Neural cell (in vitro differentiated cells): ENCODE results near the gene TP53INP2.

ENCODE experiments used
- EP300 ChIP-seq: fragments of 450-650 bp; conservative IDR thresholded peaks from 2 replicates; pipeline ENCODE4 v1.6.1; 2014; ENCODE audit warnings: antibody characterized with exemption, mild to moderate bottlenecking, moderate library complexity; ENCODE audit not compliant: poor library complexity, severe bottlenecking
- EZH2 ChIP-seq: fragments of 200-600, 300-800 bp; shearing (Covaris generic), sonication (generic); IDR thresholded peaks from 2 replicates; pipeline ENCODE4 v1.6.1; 2014; ENCODE audit warnings: antibody characterized with exemption, low read length, borderline replicate concordance, mild to moderate bottlenecking; ENCODE audit not compliant: insufficient read depth, poor library complexity, severe bottlenecking
- MXI1 ChIP-seq: fragments of 450-650 bp; conservative IDR thresholded peaks from 2 replicates; pipeline ENCODE4 v1.6.1; 2014; ENCODE audit warnings: antibody characterized with exemption, mild to moderate bottlenecking; ENCODE audit not compliant: poor library complexity, severe bottlenecking
- POLR2AphosphoS5 ChIP-seq: IDR thresholded peaks from 2 replicates; pipeline ENCODE4 v1.6.1; 2012
- RAD21 ChIP-seq: fragments of 450-650 bp; conservative IDR thresholded peaks from 2 replicates; pipeline ENCODE4 v1.6.1; 2014; ENCODE audit warnings: antibody characterized with exemption, mild to moderate bottlenecking, moderate library complexity
- SMC3 ChIP-seq: fragments of 450-650 bp; conservative IDR thresholded peaks from 2 replicates; pipeline ENCODE4 v1.6.1; 2014; ENCODE audit warnings: antibody characterized with exemption, mild to moderate bottlenecking, moderate library complexity; ENCODE audit not compliant: poor library complexity
- TAF1 ChIP-seq: IDR thresholded peaks from 2 replicates; pipeline ENCODE4 v1.6.1; 2012; ENCODE audit warnings: low read depth
- TF ChIP-seq, protein P1 (sequence below): fragments of 450-650 bp; IDR thresholded peaks from 2 replicates; pipeline ENCODE4 v1.5.1; 2014; ENCODE audit warnings: antibody characterized with exemption, mild to moderate bottlenecking, moderate library complexity; ENCODE audit not compliant: poor library complexity, severe bottlenecking
- TF ChIP-seq, protein P2 (sequence below): IDR thresholded peaks from 2 replicates; pipeline ENCODE4 v1.6.1; 2012; ENCODE audit warnings: borderline replicate concordance

DNA sequence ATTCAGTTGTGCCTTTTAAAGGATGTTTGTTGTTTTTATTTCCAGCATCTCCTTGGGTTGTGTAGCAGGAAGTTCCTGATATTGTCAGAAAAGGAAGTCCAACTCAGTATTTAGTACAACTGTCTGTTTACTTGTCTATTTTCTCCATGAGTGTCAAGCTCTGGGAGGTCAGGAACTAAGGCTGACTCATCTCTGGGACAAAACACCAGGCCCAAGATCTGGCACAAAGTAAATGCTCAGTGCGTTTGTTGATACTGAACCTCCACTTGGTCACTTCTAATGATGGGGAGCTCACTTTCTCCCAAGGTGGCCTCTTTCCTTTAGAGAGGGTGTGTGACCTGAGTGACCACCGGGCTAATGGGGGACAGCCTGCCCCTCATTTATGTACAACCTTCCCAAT is 14.7 kb upstream of the TP53INP2 start:
- TF ChIP-seq, protein P1, sequence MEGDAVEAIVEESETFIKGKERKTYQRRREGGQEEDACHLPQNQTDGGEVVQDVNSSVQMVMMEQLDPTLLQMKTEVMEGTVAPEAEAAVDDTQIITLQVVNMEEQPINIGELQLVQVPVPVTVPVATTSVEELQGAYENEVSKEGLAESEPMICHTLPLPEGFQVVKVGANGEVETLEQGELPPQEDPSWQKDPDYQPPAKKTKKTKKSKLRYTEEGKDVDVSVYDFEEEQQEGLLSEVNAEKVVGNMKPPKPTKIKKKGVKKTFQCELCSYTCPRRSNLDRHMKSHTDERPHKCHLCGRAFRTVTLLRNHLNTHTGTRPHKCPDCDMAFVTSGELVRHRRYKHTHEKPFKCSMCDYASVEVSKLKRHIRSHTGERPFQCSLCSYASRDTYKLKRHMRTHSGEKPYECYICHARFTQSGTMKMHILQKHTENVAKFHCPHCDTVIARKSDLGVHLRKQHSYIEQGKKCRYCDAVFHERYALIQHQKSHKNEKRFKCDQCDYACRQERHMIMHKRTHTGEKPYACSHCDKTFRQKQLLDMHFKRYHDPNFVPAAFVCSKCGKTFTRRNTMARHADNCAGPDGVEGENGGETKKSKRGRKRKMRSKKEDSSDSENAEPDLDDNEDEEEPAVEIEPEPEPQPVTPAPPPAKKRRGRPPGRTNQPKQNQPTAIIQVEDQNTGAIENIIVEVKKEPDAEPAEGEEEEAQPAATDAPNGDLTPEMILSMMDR: no peak
- TF ChIP-seq EP300 (no peak), TAF1 (no peak), RAD21 (no peak), EZH2 (no peak), POLR2AphosphoS5 (no peak), MXI1 (no peak), SMC3 (no peak)
- TF ChIP-seq, protein P2, sequence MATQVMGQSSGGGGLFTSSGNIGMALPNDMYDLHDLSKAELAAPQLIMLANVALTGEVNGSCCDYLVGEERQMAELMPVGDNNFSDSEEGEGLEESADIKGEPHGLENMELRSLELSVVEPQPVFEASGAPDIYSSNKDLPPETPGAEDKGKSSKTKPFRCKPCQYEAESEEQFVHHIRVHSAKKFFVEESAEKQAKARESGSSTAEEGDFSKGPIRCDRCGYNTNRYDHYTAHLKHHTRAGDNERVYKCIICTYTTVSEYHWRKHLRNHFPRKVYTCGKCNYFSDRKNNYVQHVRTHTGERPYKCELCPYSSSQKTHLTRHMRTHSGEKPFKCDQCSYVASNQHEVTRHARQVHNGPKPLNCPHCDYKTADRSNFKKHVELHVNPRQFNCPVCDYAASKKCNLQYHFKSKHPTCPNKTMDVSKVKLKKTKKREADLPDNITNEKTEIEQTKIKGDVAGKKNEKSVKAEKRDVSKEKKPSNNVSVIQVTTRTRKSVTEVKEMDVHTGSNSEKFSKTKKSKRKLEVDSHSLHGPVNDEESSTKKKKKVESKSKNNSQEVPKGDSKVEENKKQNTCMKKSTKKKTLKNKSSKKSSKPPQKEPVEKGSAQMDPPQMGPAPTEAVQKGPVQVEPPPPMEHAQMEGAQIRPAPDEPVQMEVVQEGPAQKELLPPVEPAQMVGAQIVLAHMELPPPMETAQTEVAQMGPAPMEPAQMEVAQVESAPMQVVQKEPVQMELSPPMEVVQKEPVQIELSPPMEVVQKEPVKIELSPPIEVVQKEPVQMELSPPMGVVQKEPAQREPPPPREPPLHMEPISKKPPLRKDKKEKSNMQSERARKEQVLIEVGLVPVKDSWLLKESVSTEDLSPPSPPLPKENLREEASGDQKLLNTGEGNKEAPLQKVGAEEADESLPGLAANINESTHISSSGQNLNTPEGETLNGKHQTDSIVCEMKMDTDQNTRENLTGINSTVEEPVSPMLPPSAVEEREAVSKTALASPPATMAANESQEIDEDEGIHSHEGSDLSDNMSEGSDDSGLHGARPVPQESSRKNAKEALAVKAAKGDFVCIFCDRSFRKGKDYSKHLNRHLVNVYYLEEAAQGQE: no peak
